GM18907 (cell line): ENCODE results near the gene MRPS25.

Experiments used
- ATAC-seq: cut with Tn5 transposase; IDR thresholded peaks from one replicate; pipeline ENCODE4 v1.9.1; 2021; ENCODE audit warnings: mild to moderate bottlenecking, moderate library complexity; ENCODE audit not compliant: unreplicated experiment

Gene MRPS25

GRCh38 chr3:15083252-15083651 is 18.1 kb upstream of the MRPS25 start:
- no peak for ATAC-seq

- no peak for ATAC-seq
These were observed 17.0 kb upstream of the MRPS25 start for GRCh38 chr3:15081960-15082664.

- ATAC-seq = no peak
These were observed 14.0 kb upstream of the MRPS25 start for GRCh38 chr3:15079091-15079490.

GRCh38 chr3:15074500-15074899 is 9.4 kb upstream of the MRPS25 start:
- ATAC-seq = no peak

GRCh38 chr3:15071699-15072098 is 6.6 kb upstream of the MRPS25 start:
- no peak for ATAC-seq

- ATAC-seq = no peak
These were observed 4.3 kb upstream of the MRPS25 start for GRCh38 chr3:15069441-15069840.

- ATAC-seq = no peak
These were observed 1.4 kb upstream of the MRPS25 start for GRCh38 chr3:15066467-15066866.

GRCh38 chr3:15065550-15066007 is 464 bp upstream of the MRPS25 start:
- ATAC-seq = peak; percentile 10

- peak; percentile 26 for ATAC-seq
These were observed 748 bp downstream of the MRPS25 start for GRCh38 chr3:15064299-15064834.

- ATAC-seq = no peak
These were observed 1.3 kb downstream of the MRPS25 start for GRCh38 chr3:15063656-15064286.

GRCh38 chr3:15063238-15063637 is 1.9 kb downstream of the MRPS25 start:
- no peak for ATAC-seq

- no peak for ATAC-seq
These were observed 5.1 kb downstream of the MRPS25 start for GRCh38 chr3:15060029-15060428.

- no peak for ATAC-seq
These were observed 8.3 kb downstream of the MRPS25 start for GRCh38 chr3:15056676-15057404.

GRCh38 chr3:15055019-15055557 is 10.0 kb downstream of the MRPS25 start:
- ATAC-seq = peak; percentile 54

GRCh38 chr3:15053541-15053940 is 11.6 kb downstream of the MRPS25 start:
- no peak for ATAC-seq

- ATAC-seq = no peak
These were observed 12.5 kb downstream of the MRPS25 start for GRCh38 chr3:15052335-15053242.

- peak; percentile 56 for ATAC-seq
These were observed 13.6 kb downstream of the MRPS25 start for GRCh38 chr3:15051531-15051930.

GRCh38 chr3:15050405-15051092 is 14.6 kb downstream of the MRPS25 start:
- peak; percentile 77 for ATAC-seq

GRCh38 chr3:15049584-15049983 is 15.5 kb downstream of the MRPS25 start:
- no peak for ATAC-seq

GRCh38 chr3:15045667-15046066 is 19.4 kb downstream of the MRPS25 start:
- ATAC-seq = no peak
